CD4-positive, alpha-beta T cell treated with Interleukin-15 for 4 hours (primary cell): ENCODE data around the gene OR10H1.
"Not testable (repeated sequence)": the region's sequence is repeated elsewhere in the genome, so short reads cannot be mapped to it uniquely, and the experiment has no call there.

Experiments
- DNase-seq: peaks from one replicate; pipeline ENCODE4 v3.0.0-alpha.2; 2020; ENCODE audit warnings: low spot score

OR10H1 gene

GRCh38 chr19:15828611-15829305, 13.3 kb upstream of the OR10H1 start:
- not testable (repeated sequence) for DNase-seq

GRCh38 chr19:15828121-15828610, 12.7 kb upstream of the OR10H1 start:
- DNase-seq: no peak

GRCh38 chr19:15825753-15826152, 10.3 kb upstream of the OR10H1 start:
- no peak for DNase-seq

- DNase-seq: no peak
Measured at GRCh38 chr19:15820646-15821045, 5.2 kb upstream of the OR10H1 start.

GRCh38 chr19:15813916-15814315, 1.5 kb downstream of the OR10H1 start:
- DNase-seq: no peak

- peak; percentile 39 for DNase-seq
Measured at GRCh38 chr19:15812060-15812722, 3.3 kb downstream of the OR10H1 start.

GRCh38 chr19:15811476-15811875, 4.0 kb downstream of the OR10H1 start:
- no peak for DNase-seq

GRCh38 chr19:15810335-15810734, 5.1 kb downstream of the OR10H1 start:
- DNase-seq: no peak

GRCh38 chr19:15794279-15794678, 21.2 kb downstream of the OR10H1 start:
- DNase-seq: not testable (repeated sequence)

- no peak for DNase-seq
Measured at GRCh38 chr19:15790096-15790495, 25.4 kb downstream of the OR10H1 start.

GRCh38 chr19:15788594-15789270, 26.7 kb downstream of the OR10H1 start:
- DNase-seq: no peak

- no peak for DNase-seq
Measured at GRCh38 chr19:15787611-15788155, 27.8 kb downstream of the OR10H1 start, which contains the start of gene OR10H5. Gene OR10H5, plus strand, starts transcription at chr19:15787661. Its CDS starts 6,388 bp downstream, at chr19:15794049.

- not testable (repeated sequence) for DNase-seq
Measured at GRCh38 chr19:15782896-15783295, 32.6 kb downstream of the OR10H1 start.

- no peak for DNase-seq
Measured at GRCh38 chr19:15782211-15782610, 33.3 kb downstream of the OR10H1 start.

- no peak for DNase-seq
Measured at GRCh38 chr19:15781661-15782060, 33.8 kb downstream of the OR10H1 start.

GRCh38 chr19:15780610-15781418, 34.6 kb downstream of the OR10H1 start:
- no peak for DNase-seq

GRCh38 chr19:15779756-15780476, 35.5 kb downstream of the OR10H1 start:
- no peak for DNase-seq

- no peak for DNase-seq
Measured at GRCh38 chr19:15776991-15777970, 38.2 kb downstream of the OR10H1 start.

- DNase-seq: no peak
Measured at GRCh38 chr19:15776264-15776663, 39.2 kb downstream of the OR10H1 start.

GRCh38 chr19:15775249-15775648, 40.2 kb downstream of the OR10H1 start:
- DNase-seq: no peak
